Tracheal epithelial cell (primary cell): ENCODE results near the gene TRAF3IP1. TPM values are rescaled to one million over a fixed set of nuclear protein-coding genes. Genes with fewer than 3 reads are reported as not detected.

ENCODE experiments used
- total RNA-seq: library from RNA; depleted of rRNA; stranded (reverse); fragments of >200 nt; gene quantifications from 2 replicates; pipeline ENCODE4 v1.2.1, GENCODE V29; 2014

TRAF3IP1 gene, protein sequence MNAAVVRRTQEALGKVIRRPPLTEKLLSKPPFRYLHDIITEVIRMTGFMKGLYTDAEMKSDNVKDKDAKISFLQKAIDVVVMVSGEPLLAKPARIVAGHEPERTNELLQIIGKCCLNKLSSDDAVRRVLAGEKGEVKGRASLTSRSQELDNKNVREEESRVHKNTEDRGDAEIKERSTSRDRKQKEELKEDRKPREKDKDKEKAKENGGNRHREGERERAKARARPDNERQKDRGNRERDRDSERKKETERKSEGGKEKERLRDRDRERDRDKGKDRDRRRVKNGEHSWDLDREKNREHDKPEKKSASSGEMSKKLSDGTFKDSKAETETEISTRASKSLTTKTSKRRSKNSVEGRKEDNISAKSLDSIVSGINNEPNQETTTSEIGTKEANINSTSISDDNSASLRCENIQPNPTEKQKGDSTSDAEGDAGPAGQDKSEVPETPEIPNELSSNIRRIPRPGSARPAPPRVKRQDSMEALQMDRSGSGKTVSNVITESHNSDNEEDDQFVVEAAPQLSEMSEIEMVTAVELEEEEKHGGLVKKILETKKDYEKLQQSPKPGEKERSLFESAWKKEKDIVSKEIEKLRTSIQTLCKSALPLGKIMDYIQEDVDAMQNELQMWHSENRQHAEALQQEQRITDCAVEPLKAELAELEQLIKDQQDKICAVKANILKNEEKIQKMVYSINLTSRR
- total RNA-seq = 4.6 and 6.4 TPM in 2 replicates

DNA sequence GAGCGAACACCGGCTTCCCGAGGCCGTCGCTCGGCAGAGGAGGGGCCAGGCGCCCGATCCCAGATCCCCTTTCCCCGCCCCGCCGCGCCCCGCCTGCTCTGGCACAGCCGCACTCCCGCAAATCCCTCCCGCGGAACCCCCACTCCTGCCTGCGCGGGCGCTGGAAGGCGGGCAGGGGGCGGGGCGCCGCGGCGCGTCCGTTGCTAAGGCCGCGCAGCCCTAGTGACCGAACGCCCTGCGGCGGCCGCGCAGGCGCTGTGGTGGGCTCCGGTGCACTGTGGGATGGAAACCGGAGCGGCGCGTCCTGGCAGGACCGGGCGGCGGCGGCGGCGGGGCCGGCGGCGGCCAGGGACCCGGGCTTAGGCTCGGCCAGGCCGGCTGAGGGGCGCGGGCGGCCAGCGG is at the start of gene TRAF3IP1:
Gene TRAF3IP1, plus strand, starts transcription at position 273 of the 402 bp plus-strand sequence. CDS start 145 bp downstream, outside the sequence.

DNA sequence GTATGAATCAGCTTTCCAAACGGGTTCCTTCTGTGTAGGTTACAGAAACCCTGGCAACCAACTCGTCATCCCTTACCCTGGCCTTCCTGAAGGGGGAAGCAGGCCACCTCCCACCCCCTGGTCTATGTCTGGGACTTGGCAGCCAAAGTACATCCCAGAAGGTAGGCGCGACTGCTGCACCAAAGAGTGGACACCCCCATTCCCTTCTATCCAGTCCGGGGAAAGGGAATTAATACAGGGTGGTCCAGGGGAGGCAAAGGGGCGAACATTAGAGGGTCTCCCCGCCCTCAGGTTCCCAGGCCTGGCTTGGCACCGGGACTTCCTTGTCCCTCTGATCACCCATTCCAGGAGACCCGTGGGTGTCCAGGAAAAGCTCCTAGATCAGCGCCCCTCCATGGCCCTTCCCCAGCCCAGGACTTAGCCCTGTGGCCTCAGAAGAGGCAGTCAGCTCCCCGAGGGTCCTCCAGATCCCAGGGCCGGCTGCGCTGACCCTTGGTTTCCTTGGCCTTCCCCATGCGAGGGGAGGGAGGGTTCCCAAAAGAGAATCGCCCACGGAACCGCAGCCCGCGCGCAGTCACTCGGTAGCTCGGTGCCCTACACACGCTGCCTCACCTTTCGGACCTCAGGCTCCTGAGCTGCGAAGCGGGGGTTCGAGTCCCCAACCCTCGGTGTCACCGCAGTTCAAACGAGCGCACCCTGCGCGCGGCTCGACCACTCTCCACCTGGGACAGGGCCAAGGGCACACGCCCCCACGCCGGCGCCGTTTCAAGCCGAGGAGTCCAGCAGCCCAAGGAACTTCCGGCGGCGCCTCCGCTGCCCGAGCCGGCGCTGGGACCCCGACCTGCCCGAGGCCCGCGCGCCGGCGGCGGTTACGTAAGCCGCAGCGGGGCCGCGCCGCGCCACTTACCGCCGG is 32.3 kb upstream of the TRAF3IP1 start, which contains the start of gene PER2:
Gene PER2, minus strand, starts transcription at position 874 of the 913 bp plus-strand sequence. CDS start 10,674 bp downstream, outside the sequence.

DNA sequence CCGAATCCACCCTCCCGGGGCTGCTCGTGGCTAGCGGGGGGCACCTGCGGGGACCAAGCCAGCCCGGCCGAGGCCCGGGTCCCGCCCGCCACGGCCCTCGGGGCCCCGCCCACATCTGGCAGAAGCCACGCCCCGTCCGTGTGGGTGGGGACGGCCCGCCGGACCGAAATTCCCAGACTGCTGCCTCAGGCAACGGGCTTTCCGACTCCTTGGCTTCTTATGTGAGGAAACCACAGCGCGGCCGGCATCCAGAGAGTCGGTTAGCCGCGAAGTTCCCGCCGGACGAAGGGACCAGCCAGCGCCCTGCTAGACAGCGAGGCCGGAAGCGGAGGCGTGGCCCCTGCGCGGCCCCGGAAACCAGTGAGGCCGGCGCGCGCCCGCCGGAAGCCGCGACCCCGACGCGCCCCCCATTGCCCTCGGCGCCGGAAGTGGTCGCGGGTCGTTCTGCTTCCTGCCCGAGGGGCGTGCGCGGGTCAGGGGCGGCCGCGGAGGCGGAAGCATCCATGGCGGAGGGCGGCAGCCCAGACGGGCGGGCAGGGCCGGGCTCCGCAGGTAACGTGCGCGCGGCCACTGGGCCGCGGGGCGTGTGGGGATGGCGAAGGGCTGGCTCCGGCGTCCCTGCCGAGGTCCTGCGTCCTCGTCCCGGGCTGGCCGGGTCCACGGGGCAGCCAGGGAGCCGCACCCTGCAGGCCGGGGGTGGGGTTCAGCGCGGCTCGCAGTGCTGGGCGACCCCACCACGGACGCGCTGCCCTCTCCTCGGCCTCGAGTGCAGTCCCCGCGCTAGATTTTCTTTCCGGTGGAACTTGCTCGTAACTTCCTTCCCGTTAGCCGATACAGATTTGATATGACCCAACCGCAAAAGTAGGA is 106.5 kb downstream of the TRAF3IP1 start, which contains the start of gene ASB1:
Gene ASB1, plus strand, starts transcription at position 360 of the 867 bp plus-strand sequence. Its CDS starts 144 bp downstream, at position 504.

Other genes starting within 250 kb of the TRAF3IP1 start
- gene ESPNL, start 220.2 kb upstream of the TRAF3IP1 start, total RNA-seq = 0.48 TPM in 1 of 2 replicates, not detected in the other
- 0.72 and 0.85 TPM in 2 replicates for gene KLHL30, start 181.8 kb upstream of the TRAF3IP1 start, total RNA-seq
- gene ERFE, start 161.5 kb upstream of the TRAF3IP1 start, total RNA-seq = 2.3 and 6.7 TPM in 2 replicates
- 14.3 and 21.0 TPM in 2 replicates for gene ILKAP, start 116.8 kb upstream of the TRAF3IP1 start, total RNA-seq
- gene HES6, start 80.5 kb upstream of the TRAF3IP1 start, total RNA-seq = 8.9 and 26.6 TPM in 2 replicates
- gene PER2, start 31.9 kb upstream of the TRAF3IP1 start, total RNA-seq = 1.7 and 9.6 TPM in 2 replicates
- gene ASB1, start 106.4 kb downstream of the TRAF3IP1 start, total RNA-seq = 25.2 and 42.9 TPM in 2 replicates